ENCODE results near the gene TEKT2. TPM values are rescaled to one million over a fixed set of nuclear protein-coding genes. Genes with fewer than 3 reads are reported as not detected.

Gene TEKT2
- total RNA-seq, 6 donors from 2014 or later = 0.69 to 24.3 (median 8.1) TPM

- WGBS, 2 donors = 81 to 90% methylated on average over 12 of the region's 12 CpGs
- peak overlapping the region in 1 of 4 donors; percentile 45 for H3K27ac ChIP-seq
- DNase-seq (no peak), ATAC-seq (ENCODE audit: low FRiP score in 2 of 2) (no peak)
- H3K27me3 ChIP-seq = peaks cover 0 to 12% (median 2%) of the 10 kb centered on the region in 4 donors
- TF ChIP-seq EP300 (IDR thresholded peaks at IDR 0.05) = no peak
- TF ChIP-seq POLR2AphosphoS5 (IDR thresholded peaks at IDR 0.05) = no peak
- TF ChIP-seq POLR2A (IDR thresholded peaks at IDR 0.05) = no peak
- TF ChIP-seq CTCF (IDR thresholded peaks at IDR 0.05) = no peak
- H3K9me3 ChIP-seq = no peaks in the 10 kb centered on the region
- H3K4me3 ChIP-seq = no peak overlapping the region
- no peaks in the 10 kb centered on the region for H3K36me3 ChIP-seq
- peaks cover 11 to 31% (median 14%) of the 10 kb centered on the region in 4 donors for H3K4me1 ChIP-seq
These were observed 38.5 kb downstream of the TEKT2 start for GRCh38 chr1:36122062-36123030.

GRCh38 chr1:36123356-36123755, 39.5 kb downstream of the TEKT2 start:
- ATAC-seq (ENCODE audit: low FRiP score in 2 of 2) (peak; percentile 23 to 76), DNase-seq (peak in 1 of 2 donors; percentile 32)
- TF ChIP-seq CTCF (IDR thresholded peaks at IDR 0.05) = no peak
- TF ChIP-seq EP300 (IDR thresholded peaks at IDR 0.05) = no peak
- no peak for TF ChIP-seq POLR2AphosphoS5 (IDR thresholded peaks at IDR 0.05)
- no peaks in the 10 kb centered on the region for H3K36me3 ChIP-seq
- no peak overlapping the region for H3K4me3 ChIP-seq
- peak overlapping the region in 1 of 4 donors; percentile 45 for H3K27ac ChIP-seq
- H3K9me3 ChIP-seq = no peaks in the 10 kb centered on the region
- WGBS, 2 donors = 43 to 65% methylated on average over 8 of the region's 8 CpGs
- peaks cover 0 to 12% (median 2%) of the 10 kb centered on the region in 4 donors for H3K27me3 ChIP-seq
- H3K4me1 ChIP-seq = peaks cover 11 to 31% (median 14%) of the 10 kb centered on the region in 4 donors

GRCh38 chr1:36124404-36125128, 40.7 kb downstream of the TEKT2 start:
- Histone ChIP-seq H3K27ac (no peak overlapping the region), H3K36me3 (no peaks in the 10 kb centered on the region), H3K27me3 (peaks cover 0 to 12% (median 2%) of the 10 kb centered on the region in 4 donors), H3K4me3 (peak overlapping the region in 3 of 4 donors; percentile 40 to 48 (median 47)), H3K9me3 (no peaks in the 10 kb centered on the region), H3K4me1 (peaks cover 6 to 27% (median 12%) of the 10 kb centered on the region in 4 donors)
- WGBS, 2 donors = 45 to 69% methylated on average over 2 to 19 of the region's 42 CpGs
- ATAC-seq (ENCODE audit: low FRiP score in 2 of 2) (no peak), DNase-seq (no peak)
- TF ChIP-seq EP300 (IDR thresholded peaks at IDR 0.05) = no peak
- TF ChIP-seq CTCF (IDR thresholded peaks at IDR 0.05) = no peak
- TF ChIP-seq POLR2AphosphoS5 (IDR thresholded peaks at IDR 0.05) = no peak
- no peak for TF ChIP-seq POLR2A (IDR thresholded peaks at IDR 0.05)

- H3K9me3 ChIP-seq = no peaks in the 10 kb centered on the region
- H3K4me1 ChIP-seq = peaks cover 6 to 26% (median 10%) of the 10 kb centered on the region in 4 donors
- peak; percentile 4 to 86 for ATAC-seq (ENCODE audit: low FRiP score in 2 of 2)
- peak in 1 of 2 donors; percentile 92 for DNase-seq
- TF ChIP-seq CTCF (IDR thresholded peaks at IDR 0.05) = no peak
- no peak for TF ChIP-seq EP300 (IDR thresholded peaks at IDR 0.05)
- no peak for TF ChIP-seq POLR2A (IDR thresholded peaks at IDR 0.05)
- no peak for TF ChIP-seq POLR2AphosphoS5 (IDR thresholded peaks at IDR 0.05)
- peak within 1 kb of the TSS; percentile 20 to 48 (median 44) for H3K4me3 ChIP-seq
- no peaks in the 10 kb centered on the region for H3K36me3 ChIP-seq
- H3K27ac ChIP-seq = no peak within 1 kb of the TSS
- H3K27me3 ChIP-seq = peaks cover 0 to 12% (median 2%) of the 10 kb centered on the region in 4 donors
- 30 to 60% methylated on average over 6 to 25 of the region's 77 CpGs for WGBS, 2 donors
These were observed 41.5 kb downstream of the TEKT2 start, which contains the start of gene COL8A2 for GRCh38 chr1:36125129-36125991. COL8A2 (minus strand) TSS chr1:36125222; CDS start chr1:36100242, 24,980 bp downstream.
